Measurements from ENCODE around the gene AKAP8.

DNA sequence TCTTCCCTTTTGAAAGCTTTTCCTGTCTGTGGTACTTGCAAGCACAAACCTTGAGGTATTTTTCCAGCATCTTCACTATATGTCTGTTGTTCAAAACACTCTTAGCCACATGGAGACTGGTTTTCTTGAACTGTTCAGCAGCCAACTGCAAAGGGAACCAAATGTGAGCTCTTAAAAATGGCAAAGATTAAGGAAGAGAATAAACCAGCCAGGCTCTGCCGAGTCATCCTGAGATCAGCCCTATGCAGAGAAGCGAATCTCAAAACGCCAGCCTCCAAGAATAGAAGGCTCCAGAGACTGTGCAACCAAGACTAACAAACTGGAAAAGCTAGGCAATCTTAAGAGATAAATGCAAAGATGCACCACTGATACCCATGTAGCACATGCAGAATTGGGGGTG is 20.7 kb downstream of the AKAP8 start:
- TF ChIP-seq, protein P1, sequence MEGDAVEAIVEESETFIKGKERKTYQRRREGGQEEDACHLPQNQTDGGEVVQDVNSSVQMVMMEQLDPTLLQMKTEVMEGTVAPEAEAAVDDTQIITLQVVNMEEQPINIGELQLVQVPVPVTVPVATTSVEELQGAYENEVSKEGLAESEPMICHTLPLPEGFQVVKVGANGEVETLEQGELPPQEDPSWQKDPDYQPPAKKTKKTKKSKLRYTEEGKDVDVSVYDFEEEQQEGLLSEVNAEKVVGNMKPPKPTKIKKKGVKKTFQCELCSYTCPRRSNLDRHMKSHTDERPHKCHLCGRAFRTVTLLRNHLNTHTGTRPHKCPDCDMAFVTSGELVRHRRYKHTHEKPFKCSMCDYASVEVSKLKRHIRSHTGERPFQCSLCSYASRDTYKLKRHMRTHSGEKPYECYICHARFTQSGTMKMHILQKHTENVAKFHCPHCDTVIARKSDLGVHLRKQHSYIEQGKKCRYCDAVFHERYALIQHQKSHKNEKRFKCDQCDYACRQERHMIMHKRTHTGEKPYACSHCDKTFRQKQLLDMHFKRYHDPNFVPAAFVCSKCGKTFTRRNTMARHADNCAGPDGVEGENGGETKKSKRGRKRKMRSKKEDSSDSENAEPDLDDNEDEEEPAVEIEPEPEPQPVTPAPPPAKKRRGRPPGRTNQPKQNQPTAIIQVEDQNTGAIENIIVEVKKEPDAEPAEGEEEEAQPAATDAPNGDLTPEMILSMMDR (IDR thresholded peaks at IDR 0.05), result no peak
- TF ChIP-seq, protein P2, sequence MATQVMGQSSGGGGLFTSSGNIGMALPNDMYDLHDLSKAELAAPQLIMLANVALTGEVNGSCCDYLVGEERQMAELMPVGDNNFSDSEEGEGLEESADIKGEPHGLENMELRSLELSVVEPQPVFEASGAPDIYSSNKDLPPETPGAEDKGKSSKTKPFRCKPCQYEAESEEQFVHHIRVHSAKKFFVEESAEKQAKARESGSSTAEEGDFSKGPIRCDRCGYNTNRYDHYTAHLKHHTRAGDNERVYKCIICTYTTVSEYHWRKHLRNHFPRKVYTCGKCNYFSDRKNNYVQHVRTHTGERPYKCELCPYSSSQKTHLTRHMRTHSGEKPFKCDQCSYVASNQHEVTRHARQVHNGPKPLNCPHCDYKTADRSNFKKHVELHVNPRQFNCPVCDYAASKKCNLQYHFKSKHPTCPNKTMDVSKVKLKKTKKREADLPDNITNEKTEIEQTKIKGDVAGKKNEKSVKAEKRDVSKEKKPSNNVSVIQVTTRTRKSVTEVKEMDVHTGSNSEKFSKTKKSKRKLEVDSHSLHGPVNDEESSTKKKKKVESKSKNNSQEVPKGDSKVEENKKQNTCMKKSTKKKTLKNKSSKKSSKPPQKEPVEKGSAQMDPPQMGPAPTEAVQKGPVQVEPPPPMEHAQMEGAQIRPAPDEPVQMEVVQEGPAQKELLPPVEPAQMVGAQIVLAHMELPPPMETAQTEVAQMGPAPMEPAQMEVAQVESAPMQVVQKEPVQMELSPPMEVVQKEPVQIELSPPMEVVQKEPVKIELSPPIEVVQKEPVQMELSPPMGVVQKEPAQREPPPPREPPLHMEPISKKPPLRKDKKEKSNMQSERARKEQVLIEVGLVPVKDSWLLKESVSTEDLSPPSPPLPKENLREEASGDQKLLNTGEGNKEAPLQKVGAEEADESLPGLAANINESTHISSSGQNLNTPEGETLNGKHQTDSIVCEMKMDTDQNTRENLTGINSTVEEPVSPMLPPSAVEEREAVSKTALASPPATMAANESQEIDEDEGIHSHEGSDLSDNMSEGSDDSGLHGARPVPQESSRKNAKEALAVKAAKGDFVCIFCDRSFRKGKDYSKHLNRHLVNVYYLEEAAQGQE (IDR thresholded peaks at IDR 0.05; ENCODE audit: insufficient read depth in 1 of 2, low read depth in 2 of 2, low read length in 1 of 2), result no peak
